Neuron (in vitro differentiated cells): ENCODE measurements around the gene UNC5B.

Source experiments
- H2AFZ ChIP-seq: one replicate; pipeline ENCODE4 v1.6.1; 2013; ENCODE audit warnings: low read depth, mild to moderate bottlenecking, inconsistent platforms, low read length, moderate library complexity
- H3K27me3 ChIP-seq: one replicate; pipeline ENCODE4 v1.6.1; 2013; ENCODE audit warnings: low read length; ENCODE audit not compliant: insufficient read depth
- H3K36me3 ChIP-seq: one replicate; pipeline ENCODE4 v1.6.1; 2013; ENCODE audit warnings: low read length; ENCODE audit not compliant: insufficient read depth
- H3K4me1 ChIP-seq: one replicate; pipeline ENCODE4 v1.6.1; 2013; ENCODE audit warnings: low read length; ENCODE audit not compliant: insufficient read depth
- H3K4me3 ChIP-seq: 2 replicates; pipeline ENCODE4 v1.5.1; 2013; ENCODE audit warnings: mild to moderate bottlenecking, low read length, moderate library complexity
- H3K9me3 ChIP-seq: one replicate; pipeline ENCODE4 v1.6.1; 2013; ENCODE audit warnings: low read length

The UNC5B gene

GRCh38 chr10:71260622-71261325 lies 48.4 kb downstream of the UNC5B start:
- Histone ChIP-seq H3K27me3 (peaks cover 44% of the 10 kb centered on the region), H3K36me3 (no peaks in the 10 kb centered on the region), H3K4me1 (peaks cover 7% of the 10 kb centered on the region), H3K4me3 (no peak overlapping the region), H2AFZ (no peak overlapping the region), H3K9me3 (no peaks in the 10 kb centered on the region)

GRCh38 chr10:71262027-71262426 lies 49.7 kb downstream of the UNC5B start:
- peaks cover 47% of the 10 kb centered on the region for H3K27me3 ChIP-seq
- H3K36me3 ChIP-seq: no peaks in the 10 kb centered on the region
- no peak overlapping the region for H3K4me3 ChIP-seq
- peaks cover 7% of the 10 kb centered on the region for H3K4me1 ChIP-seq
- no peaks in the 10 kb centered on the region for H3K9me3 ChIP-seq
- H2AFZ ChIP-seq: no peak overlapping the region

GRCh38 chr10:71262817-71263216 lies 50.4 kb downstream of the UNC5B start:
- H3K4me3 ChIP-seq: no peak overlapping the region
- H2AFZ ChIP-seq: no peak overlapping the region
- H3K27me3 ChIP-seq: peaks cover 47% of the 10 kb centered on the region
- H3K9me3 ChIP-seq: no peaks in the 10 kb centered on the region
- peaks cover 7% of the 10 kb centered on the region for H3K4me1 ChIP-seq
- no peaks in the 10 kb centered on the region for H3K36me3 ChIP-seq

GRCh38 chr10:71263376-71263775 lies 51.0 kb downstream of the UNC5B start:
- H3K36me3 ChIP-seq: no peaks in the 10 kb centered on the region
- H3K4me3 ChIP-seq: no peak overlapping the region
- no peaks in the 10 kb centered on the region for H3K9me3 ChIP-seq
- no peak overlapping the region for H2AFZ ChIP-seq
- H3K4me1 ChIP-seq: peaks cover 7% of the 10 kb centered on the region
- peaks cover 47% of the 10 kb centered on the region for H3K27me3 ChIP-seq

GRCh38 chr10:71264345-71265200 lies 52.2 kb downstream of the UNC5B start:
- Histone ChIP-seq H3K36me3 (no peaks in the 10 kb centered on the region), H3K9me3 (no peaks in the 10 kb centered on the region), H2AFZ (no peak overlapping the region), H3K4me3 (no peak overlapping the region), H3K4me1 (peaks cover 7% of the 10 kb centered on the region), H3K27me3 (peaks cover 47% of the 10 kb centered on the region)

GRCh38 chr10:71265201-71265575 lies 52.8 kb downstream of the UNC5B start:
- peaks cover 47% of the 10 kb centered on the region for H3K27me3 ChIP-seq
- peaks cover 7% of the 10 kb centered on the region for H3K4me1 ChIP-seq
- no peak overlapping the region for H2AFZ ChIP-seq
- H3K9me3 ChIP-seq: no peaks in the 10 kb centered on the region
- no peaks in the 10 kb centered on the region for H3K36me3 ChIP-seq
- no peak overlapping the region for H3K4me3 ChIP-seq

- peaks cover 42% of the 10 kb centered on the region for H3K27me3 ChIP-seq
- peaks cover 7% of the 10 kb centered on the region for H3K4me1 ChIP-seq
Observed at GRCh38 chr10:71265618-71266146, 53.3 kb downstream of the UNC5B start.

GRCh38 chr10:71266147-71266917 lies 54.0 kb downstream of the UNC5B start:
- no peaks in the 10 kb centered on the region for H3K36me3 ChIP-seq
- no peak overlapping the region for H2AFZ ChIP-seq
- H3K4me1 ChIP-seq: peaks cover 7% of the 10 kb centered on the region
- no peaks in the 10 kb centered on the region for H3K9me3 ChIP-seq
- peaks cover 37% of the 10 kb centered on the region for H3K27me3 ChIP-seq
- H3K4me3 ChIP-seq: no peak overlapping the region

More at GRCh38 chr10:71265618-71266146, 53.3 kb downstream of the UNC5B start:
- H2AFZ ChIP-seq: no peak overlapping the region
- no peak overlapping the region for H3K4me3 ChIP-seq
- no peaks in the 10 kb centered on the region for H3K36me3 ChIP-seq
- H3K9me3 ChIP-seq: no peaks in the 10 kb centered on the region

GRCh38 chr10:71266918-71267442 lies 54.6 kb downstream of the UNC5B start:
- Histone ChIP-seq H3K27me3 (peaks cover 34% of the 10 kb centered on the region), H3K9me3 (no peaks in the 10 kb centered on the region), H3K4me3 (no peak overlapping the region), H2AFZ (no peak overlapping the region), H3K4me1 (peaks cover 7% of the 10 kb centered on the region), H3K36me3 (no peaks in the 10 kb centered on the region)

GRCh38 chr10:71267508-71268240 lies 55.3 kb downstream of the UNC5B start:
- peaks cover 7% of the 10 kb centered on the region for H3K4me1 ChIP-seq
- no peaks in the 10 kb centered on the region for H3K9me3 ChIP-seq
- H3K36me3 ChIP-seq: no peaks in the 10 kb centered on the region
- no peak overlapping the region for H3K4me3 ChIP-seq
- H2AFZ ChIP-seq: no peak overlapping the region
- peaks cover 33% of the 10 kb centered on the region for H3K27me3 ChIP-seq

GRCh38 chr10:71268247-71268691 lies 55.9 kb downstream of the UNC5B start:
- Histone ChIP-seq H3K4me1 (peaks cover 4% of the 10 kb centered on the region), H3K4me3 (no peak overlapping the region), H3K36me3 (no peaks in the 10 kb centered on the region), H2AFZ (no peak overlapping the region), H3K9me3 (no peaks in the 10 kb centered on the region), H3K27me3 (peaks cover 27% of the 10 kb centered on the region)

- H3K36me3 ChIP-seq: no peaks in the 10 kb centered on the region
- peaks cover 22% of the 10 kb centered on the region for H3K27me3 ChIP-seq
- no peak overlapping the region for H3K4me3 ChIP-seq
- no peaks in the 10 kb centered on the region for H3K4me1 ChIP-seq
- H2AFZ ChIP-seq: no peak overlapping the region
- no peaks in the 10 kb centered on the region for H3K9me3 ChIP-seq
Observed at GRCh38 chr10:71268758-71269157, 56.4 kb downstream of the UNC5B start.
